AG09319 (cell line): Measurements from ENCODE around the gene ASNSD1.
"Not testable (repeated sequence)": the region's sequence is repeated elsewhere in the genome, so short reads cannot be mapped to it uniquely, and the experiment has no call there.

Source experiments
- DNase-seq: peaks from one replicate; pipeline ENCODE4 v3.0.0-alpha.2; 2010; ENCODE audit warnings: low read depth; ENCODE audit errors: extremely low read depth
- TF ChIP-seq, protein P1 (sequence below): IDR thresholded peaks from 2 replicates; pipeline ENCODE4 v1.5.1; 2011; ENCODE audit warnings: low read depth, mild to moderate bottlenecking, inconsistent platforms, low read length, moderate library complexity

ASNSD1 gene

DNA sequence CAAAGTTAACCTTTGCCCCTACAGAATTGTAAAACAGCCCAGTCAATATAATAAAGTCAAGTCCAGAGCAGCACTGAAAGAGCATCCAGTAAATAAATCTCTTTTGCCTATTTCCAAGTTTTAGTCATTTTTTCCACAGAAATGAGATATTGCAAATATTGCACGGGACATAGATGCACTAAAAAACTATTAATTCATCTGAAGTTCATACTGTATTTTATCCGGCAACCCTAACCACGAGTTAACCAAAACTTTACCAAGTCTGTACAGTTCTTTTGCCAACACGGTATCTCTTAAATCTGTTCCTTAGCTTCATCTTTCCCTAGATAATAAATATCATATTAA is 484 bp upstream of the ASNSD1 start:
- TF ChIP-seq, protein P1, sequence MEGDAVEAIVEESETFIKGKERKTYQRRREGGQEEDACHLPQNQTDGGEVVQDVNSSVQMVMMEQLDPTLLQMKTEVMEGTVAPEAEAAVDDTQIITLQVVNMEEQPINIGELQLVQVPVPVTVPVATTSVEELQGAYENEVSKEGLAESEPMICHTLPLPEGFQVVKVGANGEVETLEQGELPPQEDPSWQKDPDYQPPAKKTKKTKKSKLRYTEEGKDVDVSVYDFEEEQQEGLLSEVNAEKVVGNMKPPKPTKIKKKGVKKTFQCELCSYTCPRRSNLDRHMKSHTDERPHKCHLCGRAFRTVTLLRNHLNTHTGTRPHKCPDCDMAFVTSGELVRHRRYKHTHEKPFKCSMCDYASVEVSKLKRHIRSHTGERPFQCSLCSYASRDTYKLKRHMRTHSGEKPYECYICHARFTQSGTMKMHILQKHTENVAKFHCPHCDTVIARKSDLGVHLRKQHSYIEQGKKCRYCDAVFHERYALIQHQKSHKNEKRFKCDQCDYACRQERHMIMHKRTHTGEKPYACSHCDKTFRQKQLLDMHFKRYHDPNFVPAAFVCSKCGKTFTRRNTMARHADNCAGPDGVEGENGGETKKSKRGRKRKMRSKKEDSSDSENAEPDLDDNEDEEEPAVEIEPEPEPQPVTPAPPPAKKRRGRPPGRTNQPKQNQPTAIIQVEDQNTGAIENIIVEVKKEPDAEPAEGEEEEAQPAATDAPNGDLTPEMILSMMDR: no peak
- DNase-seq: no peak

DNA sequence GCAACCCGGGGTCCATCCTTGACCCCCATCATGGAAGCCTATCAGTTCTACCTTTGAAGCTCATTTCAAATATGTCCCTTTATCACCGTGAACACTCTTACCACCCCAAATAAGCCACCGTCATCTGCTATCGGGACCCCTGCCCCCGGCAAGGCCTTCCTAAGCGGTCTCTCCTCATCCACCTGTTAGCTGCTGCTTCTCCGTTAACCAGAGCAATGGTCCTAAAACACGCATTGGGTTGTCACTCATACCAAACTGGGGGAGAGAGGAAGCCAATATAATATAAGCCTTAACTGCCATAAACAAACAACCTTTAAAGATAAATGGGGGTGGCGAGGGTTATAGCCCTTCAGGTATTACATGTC is 680 bp downstream of the ASNSD1 start:
- TF ChIP-seq, protein P1: no peak
- DNase-seq: no peak

DNA sequence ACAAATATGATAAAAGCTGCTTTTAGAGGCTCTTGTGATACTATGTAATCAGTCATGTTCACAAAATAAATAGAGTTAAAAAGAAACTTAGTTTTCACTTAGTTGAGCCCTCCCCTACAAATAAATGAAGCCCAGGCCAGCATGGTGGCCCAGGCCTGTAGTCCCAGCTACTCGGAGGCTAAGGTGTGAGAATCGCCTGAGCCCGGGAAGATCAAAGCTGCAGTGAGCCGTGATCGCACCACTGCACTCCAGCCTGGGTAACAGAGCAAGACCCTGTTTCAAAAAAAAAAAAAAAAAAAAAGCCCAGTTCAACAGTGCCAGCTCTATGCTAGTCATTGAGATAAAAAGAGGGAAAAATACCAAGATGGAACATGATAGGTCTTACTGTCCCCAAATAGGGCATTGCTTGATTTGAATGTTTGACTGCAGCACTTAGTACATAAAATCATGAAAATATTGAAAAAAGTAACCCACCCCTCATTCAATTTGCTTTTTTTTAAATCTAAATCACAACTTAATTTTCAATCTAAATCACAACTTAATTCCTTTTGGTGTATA is 1.5 kb downstream of the ASNSD1 start:
- TF ChIP-seq, protein P1: no peak
- DNase-seq: no peak

DNA sequence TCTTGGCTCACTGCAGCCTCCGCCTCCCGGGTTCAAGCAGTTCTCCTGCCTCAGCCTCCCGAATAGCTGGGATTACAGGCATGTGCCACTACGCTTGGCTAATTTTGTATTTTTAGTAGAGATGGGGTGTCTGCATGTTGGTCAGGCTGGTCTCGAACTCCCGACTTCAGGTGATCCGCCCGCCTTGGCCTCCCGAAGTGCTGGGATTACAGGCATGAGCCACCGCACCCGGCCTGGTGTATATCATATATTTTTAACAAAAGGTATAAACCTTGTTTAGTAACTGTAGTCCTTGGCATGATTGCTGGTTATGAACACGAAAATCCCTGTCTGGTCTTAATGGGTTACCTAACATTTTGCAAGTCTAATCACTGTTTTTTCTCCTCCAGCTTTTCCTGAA is 2.1 kb downstream of the ASNSD1 start:
- not testable (repeated sequence) for DNase-seq

DNA sequence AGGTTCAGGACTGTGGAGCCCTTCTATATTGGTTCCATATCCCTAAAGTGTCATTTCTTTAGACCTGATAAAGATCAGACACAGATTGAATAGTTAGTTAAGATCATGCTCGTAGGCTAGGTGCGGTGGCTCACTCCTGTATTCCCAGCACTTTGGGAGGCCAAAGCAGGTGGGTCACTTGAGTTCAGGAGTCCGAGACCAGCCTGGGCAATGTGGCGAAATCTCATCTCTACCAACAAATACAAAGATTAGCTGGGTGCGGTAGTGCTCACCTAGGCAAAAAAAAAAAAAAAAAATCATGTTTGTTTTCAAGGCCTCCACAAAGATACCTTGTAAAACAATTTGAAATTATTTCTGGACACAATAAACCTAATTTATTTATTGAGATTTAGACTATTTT is 8.7 kb downstream of the ASNSD1 start:
- TF ChIP-seq, protein P1: no peak
- no peak for DNase-seq

DNA sequence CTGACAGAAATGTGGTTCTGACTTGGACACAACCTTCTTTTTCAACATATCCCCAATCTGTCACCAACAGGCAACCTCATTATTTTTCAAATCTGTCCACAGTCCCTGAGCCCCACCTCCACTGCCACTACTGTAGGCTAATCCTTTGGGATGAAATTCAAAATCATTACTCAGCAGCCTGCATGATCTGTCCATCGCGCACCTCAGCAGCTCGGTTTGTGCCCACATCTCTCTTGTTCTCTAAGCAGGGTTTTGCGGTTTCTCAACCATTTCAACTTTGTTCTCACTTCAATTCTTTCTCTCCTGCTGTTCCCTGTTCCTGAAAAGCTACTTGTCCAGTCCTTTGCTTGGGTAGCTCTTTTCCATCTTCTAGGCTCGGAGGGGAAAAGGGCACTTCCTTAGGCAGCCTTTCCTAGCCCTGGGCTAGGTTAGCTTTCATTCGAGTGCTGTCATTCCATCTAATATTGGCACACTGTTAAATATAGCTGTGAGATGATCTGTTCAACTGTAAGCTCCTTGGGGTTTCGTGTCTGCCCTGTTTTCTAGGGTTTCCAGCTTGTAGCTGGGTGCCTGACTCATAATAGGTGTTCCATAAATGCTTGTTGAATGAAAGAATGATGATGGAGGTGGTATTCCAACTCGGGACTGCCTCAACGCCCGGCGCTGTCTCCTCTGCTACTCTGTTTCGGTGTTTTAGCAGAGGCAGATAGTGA is 12.6 kb downstream of the ASNSD1 start:
- TF ChIP-seq, protein P1: no peak
- no peak for DNase-seq

DNA sequence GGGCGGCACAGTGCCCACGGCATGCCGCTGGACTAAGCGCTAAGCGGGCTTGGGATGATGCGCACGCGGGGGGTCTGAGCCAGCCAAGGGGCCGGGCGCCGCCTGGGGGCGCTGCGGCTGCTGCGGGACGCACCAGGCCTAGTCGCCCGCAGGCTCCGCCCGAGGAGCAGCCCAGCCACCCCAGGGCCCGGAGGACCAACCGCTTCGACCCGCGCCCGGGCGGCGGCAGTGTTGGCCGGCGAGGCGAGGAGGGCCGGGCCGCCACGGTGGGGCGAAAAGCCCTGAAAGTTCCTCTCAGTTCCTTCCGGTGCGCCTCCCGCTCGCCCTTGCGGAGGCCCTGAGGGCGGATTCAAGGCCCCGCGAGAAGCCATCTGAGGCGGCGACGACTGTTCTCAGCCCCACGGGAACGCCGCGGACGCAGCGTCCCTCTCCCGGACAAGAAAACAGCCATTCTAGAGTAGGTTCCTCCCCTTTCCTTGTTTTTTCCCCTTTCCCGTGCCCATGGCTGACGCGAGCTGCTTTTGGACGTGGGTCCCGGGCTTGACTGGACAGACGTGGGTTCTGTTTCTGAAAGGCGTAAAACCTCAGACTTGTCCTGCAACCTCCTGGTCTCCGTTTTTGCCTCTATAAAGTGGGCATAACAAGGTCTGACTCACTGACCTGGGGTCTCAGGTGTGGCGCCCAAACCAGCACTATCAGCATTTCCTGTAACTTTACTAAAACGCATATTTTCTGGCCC is 13.3 kb downstream of the ASNSD1 start, which contains the start of gene ANKAR:
ANKAR (plus strand) TSS at position 297 of the 739 bp plus-strand sequence. CDS start 1,821 bp downstream, outside the sequence.
- TF ChIP-seq, protein P1: peak; percentile 55
- DNase-seq: peak; percentile 86
